GM23248 (cell line): ENCODE data around the gene GPR4. TPM values are rescaled to one million over a fixed set of nuclear protein-coding genes. Genes with fewer than 3 reads are reported as not detected.

Experiments used
- DNase-seq: peaks from one replicate; pipeline ENCODE4 v3.0.0-alpha.2; 2015
- H2AFZ ChIP-seq: fragments of 200-600 bp; sonication (generic); 2 replicates; pipeline ENCODE4 v1.6.1; 2016; ENCODE audit warnings: antibody characterized with exemption
- H3F3A ChIP-seq: fragments of 200-600 bp; sonication (generic); 2 replicates; pipeline ENCODE4 v1.6.1; 2016; ENCODE audit warnings: mild to moderate bottlenecking, antibody characterized with exemption, mixed run types; ENCODE audit not compliant: insufficient read depth
- H3K27ac ChIP-seq: fragments of 200-600 bp; sonication (generic); 2 replicates; pipeline ENCODE4 v1.5.1; 2016; ENCODE audit warnings: mild to moderate bottlenecking
- H3K27me3 ChIP-seq: fragments of 200-600 bp; sonication (generic); replicated peaks from 2 replicates; pipeline ENCODE4 v1.6.1; 2016; ENCODE audit warnings: mild to moderate bottlenecking; ENCODE audit not compliant: insufficient read depth
- H3K36me3 ChIP-seq: fragments of 200-600 bp; sonication (generic); 2 replicates; pipeline ENCODE4 v1.6.1; 2016; ENCODE audit warnings: low read depth, mild to moderate bottlenecking
- H3K4me1 ChIP-seq: fragments of 200-600 bp; sonication (generic); 2 replicates; pipeline ENCODE4 v1.6.1; 2016; ENCODE audit warnings: mild to moderate bottlenecking; ENCODE audit not compliant: insufficient read depth
- H3K4me2 ChIP-seq: fragments of 200-600 bp; sonication (generic); one replicate; pipeline ENCODE4 v1.6.1; 2016; ENCODE audit warnings: mild to moderate bottlenecking; ENCODE audit not compliant: unreplicated experiment
- H3K4me3 ChIP-seq: fragments of 200-600 bp; sonication (generic); 2 replicates; pipeline ENCODE4 v1.5.1; 2016; ENCODE audit warnings: mild to moderate bottlenecking
- H3K79me2 ChIP-seq: fragments of 200-600 bp; sonication (generic); 2 replicates; pipeline ENCODE4 v1.6.1; 2016; ENCODE audit warnings: mild to moderate bottlenecking; ENCODE audit not compliant: insufficient read depth
- H3K9ac ChIP-seq: fragments of 200-600 bp; sonication (generic); 2 replicates; pipeline ENCODE4 v1.6.1; 2016; ENCODE audit warnings: mild to moderate bottlenecking
- H3K9me2 ChIP-seq: fragments of 200-600 bp; sonication (generic); 2 replicates; pipeline ENCODE4 v1.6.1; 2016; ENCODE audit warnings: mixed run types, mild to moderate bottlenecking, moderate library complexity; ENCODE audit not compliant: insufficient read depth
- H3K9me3 ChIP-seq: fragments of 200-600 bp; sonication (generic); one replicate; pipeline ENCODE4 v1.6.1; 2017; ENCODE audit warnings: low read depth
- H4K20me1 ChIP-seq: fragments of 200-600 bp; sonication (generic); 2 replicates; pipeline ENCODE4 v1.6.0; 2016; ENCODE audit not compliant: insufficient read depth
- EZH2 ChIP-seq: fragments of 200-600 bp; sonication (generic); IDR thresholded peaks from 2 replicates; pipeline ENCODE4 v1.6.1; 2018; ENCODE audit warnings: antibody characterized with exemption, mild to moderate bottlenecking; ENCODE audit not compliant: insufficient read depth, poor library complexity, severe bottlenecking
- EZH2phosphoT487 ChIP-seq: fragments of 200-600 bp; sonication (generic); IDR thresholded peaks from 2 replicates; pipeline ENCODE4 v1.6.1; 2018; ENCODE audit warnings: antibody characterized with exemption, moderate library complexity, mild to moderate bottlenecking, low read depth; ENCODE audit not compliant: insufficient read depth
- WGBS, 2 experiments: methylation state at CpG; one replicate each; pipeline ENCODE4 v1.1.6; 2015 to 2017; ENCODE audit warnings: low lambda C conversion rate in 2 of 2, low coverage in 1 of 2; ENCODE audit errors: missing lambda C conversion rate in 2 of 2; 5-methylcytosine and 5-hydroxymethylcytosine counted together
- in situ Hi-C: fragments of 300-500 bp; cut with MboI; formaldehyde crosslinking; loops from 2 replicates; pipeline ENCODE4 v1.15.0; 2020
- microRNA counts: library from miRNA; unstranded; fragments of <30 nt; microRNA quantifications from one replicate; lab custom pipeline; 2016
- microRNA-seq: library from miRNA; unstranded; fragments of <30 nt; microRNA quantifications from one replicate; pipeline ENCODE4, GENCODE V29; 2016; ENCODE audit warnings: borderline number of aligned reads
- polyA plus RNA-seq: library from polyadenylated mRNA; unstranded; fragments of >200 nt; fragmentation: Nextera tagmentation; extraction: Ambion mirVana; gene quantifications from 2 replicates; pipeline ENCODE4 v1.2.1, GENCODE V29; 2016
- small RNA-seq: library from RNA; depleted of rRNA; stranded (forward); fragments of <200 nt; gene quantifications from one replicate; pipeline ENCODE3, GENCODE V24; 2014; ENCODE audit warnings: low read depth, low replicate concordance
- total RNA-seq: library from RNA; depleted of rRNA; stranded (reverse); fragments of >200 nt; shearing (Covaris generic); gene quantifications from 2 replicates; pipeline ENCODE4 v1.2.3, GENCODE V29; 2014; rRNA removed

GPR4 gene
- total and polyA plus RNA-seq, 2 experiments from 2014 or later = 0.32 to 1.6 TPM

GRCh38 chr19:45547965-45548609 lies 53.9 kb downstream of the GPR4 start:
- Histone ChIP-seq H3K4me2 (no peak overlapping the region), H3K9me3 (no peaks in the 10 kb centered on the region), H3K36me3 (no peaks in the 10 kb centered on the region), H3K27me3 (no peaks in the 10 kb centered on the region), H3K79me2 (no peaks in the 10 kb centered on the region), H3K9ac (no peak overlapping the region), H3K9me2 (no peaks in the 10 kb centered on the region), H3F3A (0 out of 2 replicates have a peak, but pooled peaks cover 3% of the 10 kb centered on the region), H3K27ac (no peak overlapping the region), H3K4me1 (peaks cover 14% of the 10 kb centered on the region), H3K4me3 (no peak overlapping the region), H4K20me1 (no peaks in the 10 kb centered on the region), H2AFZ (no peak overlapping the region)
- no peak for TF ChIP-seq EZH2
- TF ChIP-seq EZH2phosphoT487 = no peak
- peak; percentile 86 for DNase-seq
- in situ Hi-C loops = no loop called here
- WGBS, 2 experiments = 68 to 72% methylated on average over 9 of the region's 9 CpGs

- Histone ChIP-seq H4K20me1 (no peaks in the 10 kb centered on the region), H3K36me3 (no peaks in the 10 kb centered on the region), H3K4me3 (no peak overlapping the region), H3F3A (0 out of 2 replicates have a peak, but pooled peaks cover 3% of the 10 kb centered on the region), H3K9me3 (no peaks in the 10 kb centered on the region), H3K9ac (no peak overlapping the region), H3K9me2 (no peaks in the 10 kb centered on the region), H3K4me1 (peaks cover 14% of the 10 kb centered on the region), H3K27ac (no peak overlapping the region), H2AFZ (no peak overlapping the region), H3K79me2 (no peaks in the 10 kb centered on the region), H3K27me3 (no peaks in the 10 kb centered on the region), H3K4me2 (no peak overlapping the region)
- in situ Hi-C loops = no loop called here
- no peak for DNase-seq
- WGBS, 2 experiments = 97 to 99% methylated on average over 9 to 10 of the region's 10 CpGs
- TF ChIP-seq EZH2 (no peak), EZH2phosphoT487 (no peak)
These were observed 54.7 kb downstream of the GPR4 start for GRCh38 chr19:45547211-45547770.

GRCh38 chr19:45542234-45542668 lies 59.8 kb downstream of the GPR4 start:
- WGBS, 2 experiments = 78 to 83% methylated on average over 7 of the region's 7 CpGs
- H2AFZ ChIP-seq = no peak overlapping the region
- in situ Hi-C loops = no loop called here
- no peak overlapping the region for H3K4me3 ChIP-seq
- no peaks in the 10 kb centered on the region for H3K36me3 ChIP-seq
- no peaks in the 10 kb centered on the region for H3K27me3 ChIP-seq
- H3K9me3 ChIP-seq = no peaks in the 10 kb centered on the region
- no peaks in the 10 kb centered on the region for H3K9me2 ChIP-seq
- peaks cover 8% of the 10 kb centered on the region; the same call in 1 of the 2 replicates for H3K4me1 ChIP-seq
- H4K20me1 ChIP-seq = no peaks in the 10 kb centered on the region
- no peaks in the 10 kb centered on the region for H3K79me2 ChIP-seq
- TF ChIP-seq EZH2phosphoT487 = no peak
- TF ChIP-seq EZH2 = no peak
- DNase-seq = no peak
- no peak overlapping the region for H3K9ac ChIP-seq
- H3F3A ChIP-seq = 0 out of 2 replicates have a peak, but pooled peaks cover 3% of the 10 kb centered on the region
- H3K27ac ChIP-seq = no peak overlapping the region
- no peak overlapping the region for H3K4me2 ChIP-seq

MicroRNAs encoded within 50 kb of the gene (microRNA counts, 767-probe panel; counts per million panel counts)
- microRNA hsa-miR-330-3p (lab: Ali Mortazavi, UCI) (447 counts per million, percentile 86 among the panel's probes with 10 or more counts), microRNA hsa-miR-330-5p (lab: Ali Mortazavi, UCI) (447 counts per million, percentile 86 among the panel's probes with 10 or more counts)

Small RNAs within 50 kb of the gene (microRNA-seq; reads per million reads assigned to microRNA genes)
- 168 reads per million, percentile 55 among the genes with 10 or more reads in this experiment for gene MIR330

Small RNAs within 50 kb of the gene (small RNA-seq; reads per million reads assigned to genes)
- 0.25 reads per million for gene RN7SL836P

Other genes with a start within 250 kb of the GPR4 start
- 29.8 and 32.3 TPM in 2 replicates for gene ERCC2, start 231.6 kb downstream of the GPR4 start, total RNA-seq
- gene ERCC2, start 231.6 kb downstream of the GPR4 start, polyA plus RNA-seq = 13.7 TPM in 2 replicates
- 3.9 and 36.5 TPM in 2 replicates for gene PPP1R13L, start 197.1 kb downstream of the GPR4 start, total RNA-seq
- 6.2 and 6.4 TPM in 2 replicates for gene PPP1R13L, start 197.1 kb downstream of the GPR4 start, polyA plus RNA-seq
- 3.9 and 8.8 TPM in 2 replicates for gene POLR1G, start 195.6 kb downstream of the GPR4 start, total RNA-seq
- 7.2 and 10.8 TPM in 2 replicates for gene POLR1G, start 195.6 kb downstream of the GPR4 start, polyA plus RNA-seq
- gene ERCC1, start 178.3 kb downstream of the GPR4 start, total RNA-seq = 63.0 and 79.8 TPM in 2 replicates
- gene ERCC1, start 178.3 kb downstream of the GPR4 start, polyA plus RNA-seq = 89.0 and 90.9 TPM in 2 replicates
- 11.9 and 16.1 TPM in 2 replicates for gene FOSB, start 134.2 kb downstream of the GPR4 start, total RNA-seq
- gene FOSB, start 134.2 kb downstream of the GPR4 start, polyA plus RNA-seq = 4.8 and 8.3 TPM in 2 replicates
- 14.8 and 19.6 TPM in 2 replicates for gene RTN2, start 105.2 kb downstream of the GPR4 start, total RNA-seq
- 7.8 and 8.2 TPM in 2 replicates for gene RTN2, start 105.2 kb downstream of the GPR4 start, polyA plus RNA-seq
- 0.32 TPM in 1 of 2 replicates, not detected in the other for gene PPM1N, start 103.8 kb downstream of the GPR4 start, total RNA-seq
- 0.33 and 0.63 TPM in 2 replicates for gene PPM1N, start 103.8 kb downstream of the GPR4 start, polyA plus RNA-seq
- gene VASP, start 94.7 kb downstream of the GPR4 start, total RNA-seq = 108 and 135 TPM in 2 replicates
- gene VASP, start 94.7 kb downstream of the GPR4 start, polyA plus RNA-seq = 31.9 and 32.6 TPM in 2 replicates
- 5.3 and 10.6 TPM in 2 replicates for gene OPA3, start 17.4 kb downstream of the GPR4 start, total RNA-seq
- gene OPA3, start 17.4 kb downstream of the GPR4 start, polyA plus RNA-seq = 11.8 and 11.9 TPM in 2 replicates
- 24.4 and 27.5 TPM in 2 replicates for gene EML2, start 37.2 kb upstream of the GPR4 start, total RNA-seq
- 6.6 and 8.3 TPM in 2 replicates for gene EML2, start 37.2 kb upstream of the GPR4 start, polyA plus RNA-seq
- gene GIPR, start 66.0 kb upstream of the GPR4 start, total RNA-seq = not detected in 2 replicates
- not detected in 2 replicates for gene GIPR, start 66.0 kb upstream of the GPR4 start, polyA plus RNA-seq
- 129 and 152 TPM in 2 replicates for gene SNRPD2, start 89.7 kb upstream of the GPR4 start, total RNA-seq
- 544 and 545 TPM in 2 replicates for gene SNRPD2, start 89.7 kb upstream of the GPR4 start, polyA plus RNA-seq
- gene QPCTL, start 90.5 kb upstream of the GPR4 start, total RNA-seq = 8.6 and 13.2 TPM in 2 replicates
- gene QPCTL, start 90.5 kb upstream of the GPR4 start, polyA plus RNA-seq = 7.4 and 7.6 TPM in 2 replicates
- 6.3 and 9.1 TPM in 2 replicates for gene FBXO46, start 128.7 kb upstream of the GPR4 start, total RNA-seq
- 3.1 and 3.3 TPM in 2 replicates for gene FBXO46, start 128.7 kb upstream of the GPR4 start, polyA plus RNA-seq
- not detected in 2 replicates for gene MEIOSIN, start 131.2 kb upstream of the GPR4 start, total RNA-seq
- gene MEIOSIN, start 131.2 kb upstream of the GPR4 start, polyA plus RNA-seq = not detected in 2 replicates
- gene SIX5, start 167.0 kb upstream of the GPR4 start, total RNA-seq = 14.4 and 16.8 TPM in 2 replicates
- 6.1 and 8.2 TPM in 2 replicates for gene SIX5, start 167.0 kb upstream of the GPR4 start, polyA plus RNA-seq
- 26.6 and 34.4 TPM in 2 replicates for gene DMPK, start 180.3 kb upstream of the GPR4 start, total RNA-seq
- gene DMPK, start 180.3 kb upstream of the GPR4 start, polyA plus RNA-seq = 13.0 and 15.3 TPM in 2 replicates
- gene DMWD, start 190.6 kb upstream of the GPR4 start, total RNA-seq = 32.2 and 32.6 TPM in 2 replicates
- 11.5 and 14.5 TPM in 2 replicates for gene DMWD, start 190.6 kb upstream of the GPR4 start, polyA plus RNA-seq
- gene RSPH6A, start 213.1 kb upstream of the GPR4 start, total RNA-seq = not detected in 2 replicates
- gene RSPH6A, start 213.1 kb upstream of the GPR4 start, polyA plus RNA-seq = not detected in 2 replicates